Endothelial cell of umbilical vein (primary cell): ENCODE results near the gene APOLD1. TPM values are rescaled to one million over a fixed set of nuclear protein-coding genes. Genes with fewer than 3 reads are reported as not detected.
A peak's percentile ranks its signal among the peaks of the same experiment; 100 is the strongest.

Experiments
- BruUV-seq: library from RNA; stranded (reverse); fragments of 400-500 nt; replicated peaks from 2 replicates; lab custom pipeline; 2021; lab: Mats Ljungman, UMichigan
- CTCF ChIA-PET: fragments of 300-600, 350-600 bp; sonication (Branson Sonifier 250); formaldehyde crosslinking; loops from one replicate; lab custom pipeline; 2021; ENCODE audit warnings: antibody characterized with exemption, inconsistent platforms; lab: Charles Lee
- POLR2A ChIA-PET: fragments of 300-600, 350-600 bp; sonication (Branson Sonifier 250); formaldehyde crosslinking; loops from one replicate; lab custom pipeline; 2021; ENCODE audit warnings: antibody characterized with exemption, inconsistent platforms; lab: Charles Lee
- DNase-seq: peaks from one replicate; pipeline ENCODE4 v3.0.0-alpha.2; 2011; ENCODE audit warnings: low read depth, low spot score
- FAIRE-seq: peaks from 2 replicates; lab custom pipeline; 2011; peaks lifted over from hg19 to GRCh38; lab: Jason Lieb, UNC
- H2AFZ ChIP-seq: 2 replicates; pipeline ENCODE4 v1.6.0; 2012; ENCODE audit warnings: low read depth, low read length, control low read depth, inconsistent platforms
- H3K27ac ChIP-seq: 2 replicates; pipeline ENCODE4 v1.5.1; 2011; ENCODE audit warnings: low read depth, mild to moderate bottlenecking, control low read depth, low read length, moderate library complexity; ENCODE audit not compliant: insufficient read depth
- H3K27me3 ChIP-seq, 2 experiments: 2 replicates each; pipeline versions ENCODE4 v1.6.0 to v1.6.1; 2011; ENCODE audit warnings: low read length in 2 of 2, mixed read lengths in 1 of 2; ENCODE audit not compliant: control insufficient read depth in 2 of 2, insufficient read depth in 2 of 2
- H3K36me3 ChIP-seq, 2 experiments: 2 replicates in 1 of 2; 3 replicates in 1 of 2; pipeline ENCODE4 v1.5.1; 2011; ENCODE audit warnings: low read length in 2 of 2, mild to moderate bottlenecking in 1 of 2, moderate library complexity in 1 of 2; ENCODE audit not compliant: control insufficient read depth in 2 of 2, insufficient read depth in 2 of 2; ENCODE audit errors: extremely low read depth in 1 of 2
- H3K4me1 ChIP-seq: 3 replicates; pipeline ENCODE4 v1.5.1; 2011; ENCODE audit warnings: mild to moderate bottlenecking, low read length; ENCODE audit not compliant: control insufficient read depth, insufficient read depth; ENCODE audit errors: extremely low read depth
- H3K4me2 ChIP-seq: 2 replicates; pipeline ENCODE4 v1.6.1; 2011; ENCODE audit warnings: low read length, control low read depth, mixed read lengths; ENCODE audit not compliant: insufficient read depth
- H3K4me3 ChIP-seq, 3 experiments: fragments of 200-600 bp in 1 of 3; sonication (generic), shearing (Covaris generic) in 1 of 3; replicated peaks in 1 of 3; 2 replicates each; pipeline ENCODE4 v1.5.1; 2011 to 2016; ENCODE audit warnings: control low read depth in 3 of 3, low read length in 3 of 3, mild to moderate bottlenecking in 2 of 3, inconsistent platforms in 1 of 3, low read depth in 1 of 3, moderate library complexity in 1 of 3; ENCODE audit not compliant: insufficient read depth in 1 of 3
- H3K79me2 ChIP-seq: 2 replicates; pipeline ENCODE4 v1.6.0; 2012; ENCODE audit warnings: low read length, inconsistent platforms; ENCODE audit not compliant: control insufficient read depth, insufficient read depth
- H3K9ac ChIP-seq: replicated peaks from 2 replicates; pipeline ENCODE3; 2011; ENCODE audit warnings: low read length, control low read depth; ENCODE audit not compliant: insufficient read depth; ENCODE audit errors: extremely low read depth
- H3K9me1 ChIP-seq: replicated peaks from 3 replicates; pipeline ENCODE4 v1.6.0; 2011; ENCODE audit warnings: mild to moderate bottlenecking, low read length; ENCODE audit not compliant: control insufficient read depth, insufficient read depth; ENCODE audit errors: extremely low read depth
- H3K9me3 ChIP-seq: replicated peaks from 2 replicates; pipeline ENCODE4 v1.5.1; 2012; ENCODE audit warnings: low read length, inconsistent platforms; ENCODE audit not compliant: control insufficient read depth, insufficient read depth
- H4K20me1 ChIP-seq: replicated peaks from 2 replicates; pipeline ENCODE3; 2011; ENCODE audit warnings: mild to moderate bottlenecking, low read length; ENCODE audit not compliant: control insufficient read depth, insufficient read depth; ENCODE audit errors: extremely low read depth
- CTCF ChIP-seq, 2 donors: IDR thresholded peaks; 1 replicate in 1 of 2; 2 replicates in 1 of 2; pipeline ENCODE4 v1.5.1; 2011; ENCODE audit warnings: low read length in 2 of 2, mild to moderate bottlenecking in 2 of 2, moderate library complexity in 2 of 2, control low read depth in 1 of 2, inconsistent platforms in 1 of 2, low read depth in 1 of 2; ENCODE audit not compliant: insufficient read depth in 1 of 2; ENCODE audit errors: extremely low read depth in 1 of 2
- EZH2 ChIP-seq: IDR thresholded peaks from 2 replicates; pipeline ENCODE4 v1.6.1; 2012; ENCODE audit warnings: borderline replicate concordance, low read depth, mild to moderate bottlenecking, moderate library complexity, low read length, inconsistent platforms; ENCODE audit not compliant: severe bottlenecking
- FOS ChIP-seq: IDR thresholded peaks from 2 replicates; pipeline ENCODE4 v1.6.1; 2011; ENCODE audit warnings: mild to moderate bottlenecking, low read length, moderate library complexity, borderline replicate concordance; ENCODE audit not compliant: insufficient read depth
- GATA2 ChIP-seq: IDR thresholded peaks from 2 replicates; pipeline ENCODE4 v1.7.0; 2011; ENCODE audit warnings: low read depth, mild to moderate bottlenecking, moderate library complexity, mixed read lengths, low read length; ENCODE audit not compliant: insufficient read length, insufficient read depth
- JUN ChIP-seq: IDR thresholded peaks from 2 replicates; pipeline ENCODE4 v1.6.1; 2011; ENCODE audit warnings: borderline replicate concordance, low read depth; ENCODE audit not compliant: insufficient read length, insufficient read depth
- MYC ChIP-seq: IDR thresholded peaks from one replicate; pipeline ENCODE4 v1.6.1; 2011; ENCODE audit warnings: mild to moderate bottlenecking, low read depth, low read length
- POLR2A ChIP-seq: IDR thresholded peaks from 2 replicates; pipeline ENCODE4 v1.6.1; 2012; ENCODE audit warnings: low read depth, mild to moderate bottlenecking, control low read depth, low read length
- POLR2AphosphoS5 ChIP-seq: IDR thresholded peaks from 2 replicates; pipeline ENCODE4 v1.6.1; 2012; ENCODE audit warnings: low read depth, mild to moderate bottlenecking, control low read depth, low read length, moderate library complexity; ENCODE audit not compliant: insufficient read depth
- dilution Hi-C: fragments of 300-500 bp; cut with MboI; formaldehyde crosslinking; loops from one replicate; pipeline ENCODE4 v1.15.0; 2019; ENCODE audit warnings: low sequenced_read_pairs; ENCODE audit not compliant: extremely low pct_ligation_motif_present
- intact Hi-C: fragments of 100-400 bp; cut with micrococcal nuclease; formaldehyde crosslinking; loops from one replicate; pipeline ENCODE4 v1.10.0; 2022
- polyA plus RNA-seq, 4 experiments: library from polyadenylated mRNA; depleted of rRNA in 3 of 4; stranded (reverse) in 3 of 4; unstranded in 1 of 4; fragments of >200 nt; gene quantifications; 2 replicates each; pipeline versions ENCODE4 v1.2.1 to v1.2.3, GENCODE V29; 2011 to 2012; ENCODE audit warnings: missing spikeins in 1 of 4
- total RNA-seq: library from RNA; stranded (reverse); gene quantifications from 2 replicates; pipeline ENCODE4 v1.2.3, GENCODE V29; 2021
- TF ChIP-seq, protein P1 (sequence below): IDR thresholded peaks from 2 replicates; pipeline ENCODE4 v1.6.1; 2011; ENCODE audit not compliant: insufficient read depth, insufficient read length

Gene APOLD1
- total and polyA plus RNA-seq, 2 donors (not counting 3 experiments of a cell fraction or from before 2014, with no cell fraction given): 3.7 to 6.0 TPM

DNA sequence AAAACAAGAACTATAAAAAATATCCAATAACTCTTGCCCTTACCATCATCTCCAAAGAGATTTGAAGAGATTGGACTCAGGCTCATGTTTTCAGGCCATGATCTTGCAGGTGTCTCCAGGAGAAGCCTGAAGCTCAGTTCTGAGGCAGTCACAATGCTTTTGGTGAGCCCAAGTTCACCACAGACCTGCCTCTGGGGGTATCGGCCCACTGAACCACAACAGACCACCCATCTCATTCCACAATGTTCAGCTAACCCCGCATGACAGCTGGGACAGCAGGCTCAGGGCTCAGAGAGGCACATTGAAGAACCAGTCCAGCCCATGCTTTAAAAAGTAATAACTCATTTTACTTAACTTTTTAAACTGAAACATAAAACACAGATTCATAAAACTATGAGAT, 28.3 kb upstream of the APOLD1 start:
- H2AFZ ChIP-seq: no peak overlapping the region
- intact Hi-C loops: no loop called here
- no peak overlapping the region for H3K4me2 ChIP-seq
- no peak for DNase-seq
- no peak overlapping the region for H3K9ac ChIP-seq
- no peak overlapping the region for H3K27ac ChIP-seq
- no peak overlapping the region for H3K4me3 ChIP-seq
- POLR2A ChIA-PET: no interaction called here
- no TSS peak for BruUV-seq
- no peak for FAIRE-seq
- no peak for TF ChIP-seq CTCF (IDR thresholded peaks at IDR 0.05; ENCODE audit: extremely low read depth in 1 of 2, insufficient read depth in 1 of 2, low read depth in 1 of 2, low read length in 2 of 2)
- no peak for TF ChIP-seq FOS
- no peak for TF ChIP-seq MYC
- TF ChIP-seq POLR2AphosphoS5: no peak
- no peaks in the 10 kb centered on the region for H3K27me3 ChIP-seq
- H3K36me3 ChIP-seq: no peaks in the 10 kb centered on the region
- H3K9me1 ChIP-seq: no peaks in the 10 kb centered on the region
- no peaks in the 10 kb centered on the region for H4K20me1 ChIP-seq
- peaks cover 16% of the 10 kb centered on the region for H3K4me1 ChIP-seq
- CTCF ChIA-PET: interaction anchor here (1.5 to 3.3 kb wide), 4 partner anchors 10 to 28 kb away, joined by 6 to 22 read pairs (median 6); partner anchors contain the start of gene APOLD1
- no peaks in the 10 kb centered on the region for H3K9me3 ChIP-seq
- no peaks in the 10 kb centered on the region for H3K79me2 ChIP-seq
- dilution Hi-C loops: no loop called here

GRCh38 chr12:12759234-12759915, 26.1 kb upstream of the APOLD1 start:
- H3K4me1 ChIP-seq: peaks cover 16% of the 10 kb centered on the region
- dilution Hi-C loops (no loop called here), intact Hi-C loops (loop anchor here (1.0 kb wide), 1 partner anchor 20 kb away; no protein-coding TSS in a partner anchor)
- H2AFZ ChIP-seq: no peak overlapping the region
- no peak for TF ChIP-seq GATA2
- no peak for TF ChIP-seq EZH2
- TF ChIP-seq JUN: no peak
- TF ChIP-seq POLR2AphosphoS5: no peak
- TF ChIP-seq, protein P1, sequence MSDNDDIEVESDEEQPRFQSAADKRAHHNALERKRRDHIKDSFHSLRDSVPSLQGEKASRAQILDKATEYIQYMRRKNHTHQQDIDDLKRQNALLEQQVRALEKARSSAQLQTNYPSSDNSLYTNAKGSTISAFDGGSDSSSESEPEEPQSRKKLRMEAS: no peak
- no peak for TF ChIP-seq POLR2A
- no peak for TF ChIP-seq CTCF (IDR thresholded peaks at IDR 0.05; ENCODE audit: extremely low read depth in 1 of 2, insufficient read depth in 1 of 2, low read depth in 1 of 2, low read length in 2 of 2)
- TF ChIP-seq MYC: no peak
- TF ChIP-seq FOS: no peak
- peak overlapping the region; percentile 84 for H3K4me2 ChIP-seq
- no peak for DNase-seq
- no peak for FAIRE-seq
- no peaks in the 10 kb centered on the region for H3K79me2 ChIP-seq
- H3K9ac ChIP-seq: peak overlapping the region; percentile 53
- H3K9me1 ChIP-seq: no peaks in the 10 kb centered on the region
- BruUV-seq: TSS peak; percentile 89
- no peaks in the 10 kb centered on the region for H3K9me3 ChIP-seq
- H3K27ac ChIP-seq: peak overlapping the region; percentile 96
- H3K4me3 ChIP-seq: no peak overlapping the region
- H3K27me3 ChIP-seq: no peaks in the 10 kb centered on the region
- POLR2A ChIA-PET: no interaction called here
- CTCF ChIA-PET: interaction anchor here (0.8 to 2.2 kb wide), 5 partner anchors 9 to 20 kb away, joined by 3 to 6 read pairs (median 4); no protein-coding TSS in a partner anchor
- H3K36me3 ChIP-seq: no peaks in the 10 kb centered on the region
- no peaks in the 10 kb centered on the region for H4K20me1 ChIP-seq
